Measurements from ENCODE around the gene CAMK2G.

The CAMK2G gene

DNA sequence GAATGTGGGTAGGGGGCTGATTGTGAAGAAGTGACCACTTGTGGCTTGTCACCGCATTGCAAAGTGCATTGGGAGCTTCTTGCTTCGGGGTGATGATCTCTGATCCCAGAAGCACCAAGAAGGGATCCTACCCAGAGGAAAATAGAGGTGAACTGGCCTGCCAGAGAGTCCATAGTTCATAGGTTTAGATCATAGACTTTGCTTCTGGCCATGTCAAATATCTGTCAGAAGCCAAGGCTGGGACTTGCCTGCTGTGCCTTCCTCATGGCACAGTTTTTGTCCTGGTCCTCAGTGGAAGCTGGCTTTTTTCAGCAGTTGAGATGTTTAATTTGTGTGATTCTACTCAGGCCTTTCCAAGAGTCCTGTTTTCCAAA lies 87.9 kb downstream of the CAMK2G start:
- no peaks in the 10 kb centered on the region for H3F3A ChIP-seq (ENCODE audit: insufficient read depth, low read length)
- peak overlapping the region; percentile 67 for H3K4me2 ChIP-seq (ENCODE audit: low read length)
- peak overlapping the region; percentile 77 for H3K4me3 ChIP-seq (ENCODE audit: low read depth, low read length, poor library complexity, severe bottlenecking)
- H4K20me1 ChIP-seq (ENCODE audit: insufficient read depth, low read length), result no peaks in the 10 kb centered on the region
- peak overlapping the region; percentile 79 for H3K9ac ChIP-seq (ENCODE audit: low read length)
- no peaks in the 10 kb centered on the region for H3K9me3 ChIP-seq (ENCODE audit: low read length)
- peaks cover 35% of the 10 kb centered on the region for H3K4me1 ChIP-seq (ENCODE audit: insufficient read depth, low read length, severe bottlenecking)
- H3K27ac ChIP-seq (ENCODE audit: low read depth, low read length, poor library complexity, severe bottlenecking), result no peak overlapping the region
- no peak overlapping the region for H2AFZ ChIP-seq (ENCODE audit: low read length)
- peaks cover 29% of the 10 kb centered on the region for H3K79me2 ChIP-seq (ENCODE audit: insufficient read depth, low read length)
- peaks cover 26% of the 10 kb centered on the region for H3K36me3 ChIP-seq (ENCODE audit: insufficient read depth, low read length)
- no peaks in the 10 kb centered on the region for H3K27me3 ChIP-seq (ENCODE audit: insufficient read depth, low read length)
- no peaks in the 10 kb centered on the region for H3K9me2 ChIP-seq (ENCODE audit: low read depth, low read length)
- TF ChIP-seq EZH2 (IDR thresholded peaks at IDR 0.05; ENCODE audit: borderline replicate concordance, low read length), result no peak
- TF ChIP-seq, protein P1, sequence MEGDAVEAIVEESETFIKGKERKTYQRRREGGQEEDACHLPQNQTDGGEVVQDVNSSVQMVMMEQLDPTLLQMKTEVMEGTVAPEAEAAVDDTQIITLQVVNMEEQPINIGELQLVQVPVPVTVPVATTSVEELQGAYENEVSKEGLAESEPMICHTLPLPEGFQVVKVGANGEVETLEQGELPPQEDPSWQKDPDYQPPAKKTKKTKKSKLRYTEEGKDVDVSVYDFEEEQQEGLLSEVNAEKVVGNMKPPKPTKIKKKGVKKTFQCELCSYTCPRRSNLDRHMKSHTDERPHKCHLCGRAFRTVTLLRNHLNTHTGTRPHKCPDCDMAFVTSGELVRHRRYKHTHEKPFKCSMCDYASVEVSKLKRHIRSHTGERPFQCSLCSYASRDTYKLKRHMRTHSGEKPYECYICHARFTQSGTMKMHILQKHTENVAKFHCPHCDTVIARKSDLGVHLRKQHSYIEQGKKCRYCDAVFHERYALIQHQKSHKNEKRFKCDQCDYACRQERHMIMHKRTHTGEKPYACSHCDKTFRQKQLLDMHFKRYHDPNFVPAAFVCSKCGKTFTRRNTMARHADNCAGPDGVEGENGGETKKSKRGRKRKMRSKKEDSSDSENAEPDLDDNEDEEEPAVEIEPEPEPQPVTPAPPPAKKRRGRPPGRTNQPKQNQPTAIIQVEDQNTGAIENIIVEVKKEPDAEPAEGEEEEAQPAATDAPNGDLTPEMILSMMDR (IDR thresholded peaks at IDR 0.05; ENCODE audit: low read length), result no peak

DNA sequence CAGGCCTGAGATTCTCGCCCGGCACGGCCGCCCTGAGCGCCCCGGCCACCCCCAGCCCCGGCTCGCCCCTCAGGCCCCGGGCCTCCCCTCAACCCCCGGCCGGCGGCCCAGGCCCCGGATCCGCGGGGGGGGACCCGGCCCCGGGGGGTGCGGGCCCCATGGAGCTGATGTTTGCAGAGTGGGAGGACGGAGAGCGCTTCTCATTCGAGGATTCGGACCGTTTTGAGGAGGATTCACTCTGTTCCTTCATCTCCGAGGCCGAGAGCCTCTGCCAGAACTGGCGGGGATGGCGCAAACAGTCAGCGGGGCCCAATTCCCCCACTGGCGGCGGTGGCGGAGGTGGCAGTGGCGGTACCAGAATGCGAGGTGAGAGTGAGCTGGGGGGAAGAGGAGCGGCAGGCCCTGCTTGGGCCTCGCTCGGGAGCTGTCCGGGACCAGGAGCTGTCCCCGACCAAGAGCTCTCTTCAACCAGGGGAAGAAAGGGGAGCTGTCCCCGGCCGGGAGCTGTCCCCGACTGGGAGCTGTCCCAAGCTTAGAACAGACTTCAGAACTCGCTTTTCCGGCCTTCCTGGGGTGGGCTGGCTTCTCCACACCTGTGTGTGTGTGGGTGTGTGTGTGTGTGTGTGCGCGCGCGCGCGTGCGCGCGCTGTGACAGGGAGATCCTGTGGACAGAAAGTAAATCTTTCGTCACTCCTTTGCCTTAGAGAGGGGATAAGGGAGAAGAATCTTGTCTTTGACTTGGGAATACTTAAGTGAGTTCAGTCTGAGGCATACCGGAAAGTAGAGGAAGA lies 88.4 kb downstream of the CAMK2G start:
- H3K27ac ChIP-seq (ENCODE audit: low read depth, low read length, poor library complexity, severe bottlenecking), result peak overlapping the region; percentile 12
- peaks cover 32% of the 10 kb centered on the region for H3K79me2 ChIP-seq (ENCODE audit: insufficient read depth, low read length)
- H3K9me2 ChIP-seq (ENCODE audit: low read depth, low read length), result no peaks in the 10 kb centered on the region
- peak overlapping the region; percentile 67 for H3K4me2 ChIP-seq (ENCODE audit: low read length)
- TF ChIP-seq, protein P1 (IDR thresholded peaks at IDR 0.05; ENCODE audit: low read length), result no peak; the same call in 1 of the 2 replicates
- no peak for TF ChIP-seq EZH2 (IDR thresholded peaks at IDR 0.05; ENCODE audit: borderline replicate concordance, low read length)
- peaks cover 20% of the 10 kb centered on the region for H3K36me3 ChIP-seq (ENCODE audit: insufficient read depth, low read length)
- H2AFZ ChIP-seq (ENCODE audit: low read length), result no peak overlapping the region
- H3K4me3 ChIP-seq (ENCODE audit: low read depth, low read length, poor library complexity, severe bottlenecking), result peak overlapping the region; percentile 77
- no peaks in the 10 kb centered on the region for H3K27me3 ChIP-seq (ENCODE audit: insufficient read depth, low read length)
- H3F3A ChIP-seq (ENCODE audit: insufficient read depth, low read length), result no peaks in the 10 kb centered on the region
- H3K9ac ChIP-seq (ENCODE audit: low read length), result peak overlapping the region; percentile 79
- H3K9me3 ChIP-seq (ENCODE audit: low read length), result no peaks in the 10 kb centered on the region
- H4K20me1 ChIP-seq (ENCODE audit: insufficient read depth, low read length), result no peaks in the 10 kb centered on the region
- H3K4me1 ChIP-seq (ENCODE audit: insufficient read depth, low read length, severe bottlenecking), result peaks cover 39% of the 10 kb centered on the region

DNA sequence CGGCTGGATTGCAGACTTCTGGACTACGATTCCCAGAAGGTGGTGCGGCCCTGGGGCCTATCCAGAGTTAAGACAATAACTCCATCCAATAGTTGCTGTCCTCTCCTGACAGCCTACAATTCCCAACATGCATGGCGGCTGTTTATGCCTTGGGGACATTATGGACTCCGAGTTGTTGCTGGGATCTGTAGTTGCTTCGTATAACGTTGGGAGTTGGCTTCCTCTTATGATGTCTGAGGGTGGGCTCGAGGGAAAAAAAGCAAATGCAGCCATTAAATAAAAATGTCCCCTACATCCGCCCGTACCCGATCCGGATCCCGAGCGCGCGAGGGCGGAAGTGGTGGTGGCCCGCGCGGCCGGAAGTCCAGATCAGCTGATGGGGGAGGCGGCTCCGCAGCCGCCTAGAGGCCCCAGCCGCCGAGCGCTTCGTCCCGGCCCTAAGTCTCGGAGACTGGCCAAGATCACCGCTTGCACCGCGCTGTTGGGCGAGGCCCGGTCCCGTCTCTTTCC lies 89.1 kb downstream of the CAMK2G start, which contains the start of gene ZSWIM8:
Gene ZSWIM8 (plus strand): TSS at position 396 of the 510 bp plus-strand sequence. CDS start 273 bp downstream, outside the sequence.
- H3K4me1 ChIP-seq (ENCODE audit: insufficient read depth, low read length, severe bottlenecking), result peaks cover 45% of the 10 kb centered on the region
- H3K27ac ChIP-seq (ENCODE audit: low read depth, low read length, poor library complexity, severe bottlenecking), result peak within 1 kb of the TSS; percentile 73
- peak within 1 kb of the TSS; percentile 79 for H3K9ac ChIP-seq (ENCODE audit: low read length)
- peaks cover 13% of the 10 kb centered on the region; the same call in 1 of the 2 replicates for H3K36me3 ChIP-seq (ENCODE audit: insufficient read depth, low read length)
- no peaks in the 10 kb centered on the region for H3K9me2 ChIP-seq (ENCODE audit: low read depth, low read length)
- no peaks in the 10 kb centered on the region for H3K9me3 ChIP-seq (ENCODE audit: low read length)
- no peak within 1 kb of the TSS for H2AFZ ChIP-seq (ENCODE audit: low read length)
- H3K79me2 ChIP-seq (ENCODE audit: insufficient read depth, low read length), result peaks cover 32% of the 10 kb centered on the region
- H3F3A ChIP-seq (ENCODE audit: insufficient read depth, low read length), result no peaks in the 10 kb centered on the region
- no peaks in the 10 kb centered on the region for H4K20me1 ChIP-seq (ENCODE audit: insufficient read depth, low read length)
- H3K27me3 ChIP-seq (ENCODE audit: insufficient read depth, low read length), result no peaks in the 10 kb centered on the region
- TF ChIP-seq, protein P1 (IDR thresholded peaks at IDR 0.05; ENCODE audit: low read length), result no peak
- no peak for TF ChIP-seq EZH2 (IDR thresholded peaks at IDR 0.05; ENCODE audit: borderline replicate concordance, low read length)
- H3K4me2 ChIP-seq (ENCODE audit: low read length), result peak within 1 kb of the TSS; percentile 67
- peak within 1 kb of the TSS; percentile 77 for H3K4me3 ChIP-seq (ENCODE audit: low read depth, low read length, poor library complexity, severe bottlenecking)
